Measurements from ENCODE around the gene RALGPS1.
A peak's percentile ranks its signal among the peaks of the same experiment; 100 is the strongest.

RALGPS1 gene

DNA sequence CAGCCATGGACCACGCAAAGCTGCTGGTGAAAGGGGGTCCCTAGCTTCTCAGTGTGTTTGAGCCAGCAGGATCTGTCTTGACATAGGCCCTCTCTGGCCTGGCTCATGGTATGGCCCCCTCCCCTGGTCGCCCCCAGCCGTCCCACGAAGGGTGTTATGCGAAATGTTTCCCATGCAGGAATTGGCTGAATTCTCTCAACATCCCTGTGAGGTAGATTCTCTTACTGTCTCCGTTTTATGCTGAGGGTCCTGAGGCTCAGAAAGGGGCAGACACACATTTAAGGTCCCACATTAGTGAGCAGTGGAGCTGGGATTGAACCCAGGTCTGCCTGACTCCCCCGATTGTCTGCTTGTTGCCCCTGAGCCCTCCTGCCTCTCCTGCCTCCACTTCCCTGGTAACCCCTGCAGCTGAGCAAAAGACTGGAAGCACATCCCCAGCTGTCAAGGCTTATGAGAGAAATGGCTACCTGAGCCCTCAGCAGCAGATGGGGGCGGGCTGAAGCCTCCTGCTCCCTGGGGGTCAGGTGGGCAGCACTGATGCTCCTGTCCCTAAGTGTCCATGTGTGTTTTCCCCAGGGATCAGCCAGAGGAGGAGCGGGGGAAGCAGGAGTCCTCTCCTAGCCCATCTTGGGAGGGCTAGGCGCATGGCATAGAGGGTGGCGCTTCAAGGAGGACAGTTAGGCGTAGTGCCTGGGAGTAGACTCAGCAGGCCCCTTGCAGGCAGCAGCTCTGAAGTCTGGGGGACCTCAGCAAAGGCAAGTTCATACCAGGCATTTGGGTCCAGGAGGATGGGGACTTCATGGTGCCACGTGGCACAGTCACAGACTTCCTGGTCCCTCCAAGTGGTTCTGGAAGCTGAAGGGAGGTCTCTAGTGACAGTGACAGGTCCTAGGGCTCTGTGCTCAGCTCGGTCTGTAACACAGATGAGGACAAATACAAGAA lies 301.0 kb downstream of the RALGPS1 start:
- DNase-seq, result no peak

DNA sequence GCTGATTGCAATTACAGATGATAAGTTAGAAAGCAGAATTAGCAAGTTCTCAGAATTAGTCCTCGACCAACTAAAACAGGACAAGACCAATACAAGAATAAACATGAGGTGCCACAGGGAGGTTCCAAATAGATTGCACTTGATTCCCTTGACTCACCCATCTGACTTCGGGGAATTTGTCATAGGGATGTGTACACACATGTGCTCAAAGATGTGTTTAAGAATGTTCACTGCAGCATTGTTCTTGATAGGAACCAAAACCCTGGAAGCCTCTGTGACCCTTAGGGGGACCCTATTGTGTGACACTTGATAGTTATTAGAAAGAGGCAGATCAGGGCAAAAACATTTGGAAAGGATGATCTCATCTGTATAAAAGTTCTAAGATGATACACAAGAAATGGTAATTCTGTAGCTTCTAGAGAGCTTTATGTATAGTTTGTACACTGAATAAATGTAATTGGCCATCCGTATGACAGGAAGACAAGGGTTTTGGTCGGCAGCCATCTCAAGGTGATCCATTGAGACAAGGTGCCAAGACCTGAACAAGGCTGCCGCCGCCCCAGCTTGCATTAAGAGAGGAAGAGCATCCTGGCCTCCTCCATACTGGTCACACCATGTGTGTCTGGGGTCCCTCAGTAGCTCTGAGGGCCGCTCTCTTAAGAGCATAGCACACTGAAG lies 301.8 kb downstream of the RALGPS1 start:
- no peak for DNase-seq

DNA sequence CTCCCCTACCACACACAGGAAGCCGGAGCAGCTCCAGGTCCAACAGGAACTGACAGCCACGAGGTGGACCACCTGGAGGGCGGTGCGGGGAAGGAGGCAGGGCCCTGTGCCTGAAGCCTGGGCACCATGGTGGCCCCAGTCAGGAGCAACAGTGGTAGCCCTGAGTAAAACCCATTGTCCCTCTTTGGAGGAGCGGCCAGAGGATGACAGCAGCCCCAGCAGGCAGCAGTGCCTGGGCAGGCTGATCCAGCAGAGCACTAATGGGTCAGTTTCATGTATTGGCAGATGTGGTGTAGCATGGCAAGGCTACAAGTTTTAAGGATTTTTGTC lies 302.3 kb downstream of the RALGPS1 start:
- DNase-seq, result no peak

DNA sequence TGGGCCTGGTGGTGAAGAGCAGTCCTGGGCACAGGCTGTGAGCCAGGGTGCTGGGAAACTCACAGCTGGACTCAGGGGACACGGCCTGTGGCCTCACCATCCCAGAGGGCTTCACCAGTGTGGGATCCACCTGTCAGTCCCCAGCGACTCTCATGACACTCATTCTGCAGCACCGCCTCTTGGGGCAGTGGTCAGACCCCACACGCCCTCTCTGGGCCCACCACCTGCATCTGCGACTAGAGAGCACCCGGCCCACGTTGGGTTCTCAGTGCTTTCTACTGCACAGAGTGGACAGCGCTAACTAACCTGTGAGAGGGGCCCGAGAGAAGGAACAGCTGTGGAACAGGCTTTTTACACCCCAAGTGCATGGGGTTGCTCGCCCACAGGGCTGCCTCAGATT lies 304.2 kb downstream of the RALGPS1 start:
- DNase-seq, result no peak

DNA sequence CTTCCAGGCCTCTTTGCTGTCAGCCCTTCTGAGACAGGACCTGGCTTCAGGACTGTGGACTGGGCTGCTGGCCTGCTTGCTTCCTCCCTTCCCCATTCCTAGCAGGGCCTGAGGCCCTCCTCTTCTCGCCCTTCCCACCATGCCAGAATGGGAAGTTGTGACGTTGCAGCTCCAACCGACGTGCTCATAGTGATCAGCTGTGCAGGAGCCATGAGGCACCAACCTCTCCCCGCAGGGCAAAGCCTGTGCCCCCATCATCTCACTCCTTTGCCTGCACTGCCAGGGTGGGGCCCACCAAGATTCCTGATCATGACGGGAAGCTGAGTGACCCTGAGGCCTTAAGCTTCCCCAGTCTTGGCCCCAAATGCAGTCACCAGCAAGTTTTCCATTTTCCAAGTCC lies 304.9 kb downstream of the RALGPS1 start:
- no peak for DNase-seq

DNA sequence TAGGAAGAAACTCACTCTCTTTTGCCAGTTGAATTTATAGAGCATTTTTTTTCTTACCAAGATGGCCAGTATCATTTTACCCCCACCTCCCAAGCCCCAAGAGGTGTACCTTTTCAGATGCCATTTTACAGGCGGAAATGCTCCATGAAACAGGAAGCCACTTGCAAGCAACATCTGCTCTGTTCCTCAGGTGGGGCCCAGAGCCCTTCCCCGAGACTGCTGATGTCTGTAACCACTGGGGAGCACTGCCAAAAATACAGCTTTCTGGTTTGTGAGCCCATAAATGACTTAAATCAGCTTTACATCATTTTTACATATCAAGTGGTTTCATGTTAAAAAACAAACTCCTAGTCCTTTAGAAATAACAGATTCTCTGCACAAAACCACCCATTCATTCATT lies 307.1 kb downstream of the RALGPS1 start:
- no peak for DNase-seq

DNA sequence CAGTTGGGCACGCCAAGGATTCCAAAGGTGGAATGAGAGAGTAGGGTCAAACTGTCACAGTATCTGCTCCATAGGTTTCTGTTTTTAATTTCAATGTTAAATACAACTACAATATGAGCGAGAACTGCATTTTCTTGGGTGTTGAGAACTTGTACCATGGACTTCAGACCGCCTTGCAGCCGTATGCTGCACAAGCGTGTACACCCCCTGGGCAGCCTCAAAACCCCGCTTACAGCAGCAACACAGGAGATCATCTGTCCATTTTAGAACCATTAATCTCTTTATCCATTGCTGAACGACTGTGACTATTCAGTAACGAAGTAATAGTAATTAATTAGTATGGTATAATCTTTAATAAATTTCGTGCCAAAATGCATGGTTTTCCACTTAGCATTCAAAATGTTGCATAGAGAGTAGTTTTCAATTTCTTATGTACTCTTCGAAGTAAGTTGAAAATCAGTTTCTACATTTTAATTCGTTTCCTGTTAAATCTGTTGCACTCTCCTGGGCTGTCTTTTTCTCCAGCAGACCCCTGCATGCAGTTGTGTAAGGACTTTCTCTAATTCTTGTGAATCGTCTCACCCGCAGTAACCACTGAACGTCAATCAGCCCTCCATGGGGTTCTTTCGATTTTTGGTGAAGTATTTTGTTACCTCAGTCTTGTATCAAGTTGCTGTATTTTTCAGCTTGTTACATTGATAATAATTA lies 308.0 kb downstream of the RALGPS1 start:
- no peak for DNase-seq

DNA sequence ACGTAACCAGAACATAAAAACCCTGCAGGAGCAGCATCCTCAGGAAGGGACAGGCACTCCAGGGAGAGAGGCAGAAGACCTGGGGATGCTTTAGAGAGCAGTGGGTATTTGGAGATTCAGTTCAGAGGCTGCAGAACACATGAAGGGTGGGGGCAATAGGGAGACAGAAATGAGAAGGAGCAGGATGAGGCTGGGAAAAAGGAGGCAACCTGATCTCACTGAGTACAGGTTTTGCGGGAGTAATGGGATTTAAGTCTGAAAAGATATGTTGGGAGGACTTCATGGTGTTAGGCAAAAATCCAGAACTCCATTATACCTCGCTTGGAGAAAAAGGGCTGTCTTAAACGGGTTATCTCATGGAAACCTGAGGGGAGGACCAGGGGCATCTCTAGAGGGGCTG lies 308.7 kb downstream of the RALGPS1 start:
- no peak for DNase-seq

DNA sequence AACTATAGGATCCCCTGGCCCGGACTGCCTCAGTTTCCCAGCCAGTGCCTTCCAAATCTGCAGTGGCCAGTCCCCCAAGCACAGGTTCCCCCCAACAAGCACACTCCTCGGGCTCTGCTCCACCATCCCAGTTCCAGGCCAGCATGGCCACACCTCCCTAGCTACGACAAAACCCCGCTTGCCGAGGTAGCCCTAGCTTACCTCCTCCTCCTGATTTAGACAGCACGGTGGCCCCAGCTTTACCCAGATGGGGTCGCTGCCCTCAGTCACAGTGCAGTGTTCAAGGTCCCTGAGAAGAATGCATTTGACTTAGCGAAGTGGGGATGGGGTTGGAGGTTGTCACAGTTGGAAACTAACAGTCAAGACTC lies 309.2 kb downstream of the RALGPS1 start:
- no peak for DNase-seq

DNA sequence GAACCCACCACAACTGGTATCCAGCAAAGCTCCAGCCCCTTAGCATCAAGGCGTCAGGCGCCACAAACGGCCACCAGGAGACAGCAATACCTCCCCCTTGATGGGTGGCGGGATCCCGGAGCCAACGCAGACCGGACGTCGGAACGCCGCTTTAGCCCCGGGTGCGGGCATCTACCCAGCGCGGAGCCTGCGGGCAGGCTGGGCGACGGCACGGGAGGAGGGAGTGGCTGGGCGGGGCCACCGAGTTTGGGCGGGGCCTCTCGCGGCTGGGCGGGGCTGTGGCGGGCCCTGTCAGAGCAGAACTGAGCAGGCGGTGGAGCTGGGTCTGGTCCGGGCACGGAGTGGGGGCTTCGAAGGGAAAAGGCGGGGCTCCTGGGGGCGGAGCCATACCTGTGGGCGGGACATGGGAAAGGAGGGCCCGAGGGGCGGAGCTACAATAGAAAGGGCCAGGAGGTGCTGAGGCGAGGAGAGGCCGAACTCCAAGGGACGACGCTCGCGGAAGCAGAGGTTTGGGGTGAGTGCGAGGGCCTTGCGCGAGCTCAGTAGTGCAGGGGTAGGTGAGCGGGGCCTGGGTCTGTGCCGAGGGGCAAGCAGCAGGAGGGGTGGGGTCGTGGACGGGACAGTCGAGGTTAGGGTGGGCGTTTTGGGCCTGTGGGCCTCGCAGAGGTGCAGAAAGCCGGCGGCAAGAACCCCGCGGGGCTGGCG lies 309.7 kb downstream of the RALGPS1 start:
- DNase-seq, result peak; percentile 6

DNA sequence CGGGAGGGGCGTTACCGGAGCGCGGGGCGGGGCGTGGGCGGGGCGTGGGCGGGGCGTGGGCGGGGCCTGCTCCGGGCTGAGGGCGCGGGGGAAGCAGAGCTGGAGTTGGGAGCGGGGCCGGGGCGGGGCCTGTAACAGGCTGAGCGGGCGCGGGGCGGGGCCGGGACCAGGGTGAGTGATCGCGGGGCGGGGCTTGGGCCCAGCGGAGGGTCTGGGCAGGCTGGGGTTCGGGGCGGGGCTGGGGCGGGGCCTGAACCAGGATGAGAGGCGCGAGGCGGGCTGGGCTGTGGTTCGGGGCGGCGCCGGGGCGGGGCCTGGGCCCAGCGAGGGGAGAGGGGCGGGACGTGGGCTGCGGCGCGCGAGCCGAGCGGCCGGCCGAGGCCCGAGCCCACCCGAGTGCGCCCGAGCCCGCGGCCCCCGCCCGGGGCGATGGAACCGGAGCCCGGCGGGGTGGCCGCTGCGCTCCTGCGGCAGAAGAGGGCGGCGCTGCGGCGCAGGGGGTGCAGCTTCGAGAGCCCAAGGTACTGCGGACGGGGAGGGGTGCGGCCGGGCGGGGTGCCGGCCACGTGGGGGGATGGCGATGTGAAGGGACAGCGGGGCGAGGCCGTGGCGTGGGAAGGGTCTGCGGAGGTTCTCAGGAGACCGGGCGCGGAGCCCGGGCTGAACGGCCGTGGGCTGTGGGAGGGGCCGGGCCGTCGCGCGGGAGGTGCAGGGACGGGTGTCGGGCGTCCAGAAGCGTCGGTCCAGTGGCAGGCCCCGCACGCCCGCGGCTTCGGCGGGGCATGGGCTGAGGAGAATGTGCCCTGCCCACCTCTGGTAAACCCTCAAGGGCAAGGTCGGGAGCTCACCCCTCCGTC lies 310.5 kb downstream of the RALGPS1 start:
- DNase-seq, result peak; percentile 4

DNA sequence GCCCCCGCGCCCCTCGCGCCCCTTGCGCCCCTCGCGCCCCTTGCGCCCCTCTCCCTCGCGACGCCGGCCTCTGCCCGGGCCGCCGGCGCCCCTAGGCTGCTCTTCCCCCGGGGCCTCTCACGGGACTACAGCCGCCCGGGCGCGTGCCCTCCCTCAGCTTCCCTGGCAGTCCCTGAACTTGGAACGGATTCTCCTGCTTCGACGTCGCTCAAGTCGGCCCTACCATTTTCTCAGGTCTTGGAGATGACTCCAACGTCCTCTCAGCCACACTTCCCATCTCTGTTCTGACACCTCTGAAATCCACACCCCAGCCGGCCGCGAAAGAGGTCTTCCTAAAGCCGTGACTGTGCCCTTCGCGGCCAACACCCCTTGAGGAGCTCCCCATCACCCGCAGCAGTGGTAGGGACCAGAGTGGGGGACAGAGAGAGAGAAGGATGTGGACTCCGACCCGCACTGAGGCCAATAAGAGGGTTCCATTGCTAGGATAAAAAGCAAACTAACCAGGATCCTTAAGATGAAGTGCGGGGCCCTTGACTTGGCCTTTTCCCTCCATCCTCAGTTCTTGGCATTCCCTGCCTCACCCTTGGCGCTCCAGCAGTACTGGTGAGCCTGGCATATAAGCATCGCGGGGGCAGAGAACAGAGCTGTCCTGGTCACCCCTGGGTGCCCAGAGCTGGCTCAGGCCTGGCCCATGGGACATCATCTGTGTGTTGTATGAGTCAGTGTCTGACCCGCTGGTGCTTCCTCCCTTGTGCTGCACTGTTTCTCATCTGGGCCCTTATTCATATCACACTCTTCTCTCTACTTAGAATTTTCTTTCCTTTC lies 311.4 kb downstream of the RALGPS1 start:
- DNase-seq, result no peak

DNA sequence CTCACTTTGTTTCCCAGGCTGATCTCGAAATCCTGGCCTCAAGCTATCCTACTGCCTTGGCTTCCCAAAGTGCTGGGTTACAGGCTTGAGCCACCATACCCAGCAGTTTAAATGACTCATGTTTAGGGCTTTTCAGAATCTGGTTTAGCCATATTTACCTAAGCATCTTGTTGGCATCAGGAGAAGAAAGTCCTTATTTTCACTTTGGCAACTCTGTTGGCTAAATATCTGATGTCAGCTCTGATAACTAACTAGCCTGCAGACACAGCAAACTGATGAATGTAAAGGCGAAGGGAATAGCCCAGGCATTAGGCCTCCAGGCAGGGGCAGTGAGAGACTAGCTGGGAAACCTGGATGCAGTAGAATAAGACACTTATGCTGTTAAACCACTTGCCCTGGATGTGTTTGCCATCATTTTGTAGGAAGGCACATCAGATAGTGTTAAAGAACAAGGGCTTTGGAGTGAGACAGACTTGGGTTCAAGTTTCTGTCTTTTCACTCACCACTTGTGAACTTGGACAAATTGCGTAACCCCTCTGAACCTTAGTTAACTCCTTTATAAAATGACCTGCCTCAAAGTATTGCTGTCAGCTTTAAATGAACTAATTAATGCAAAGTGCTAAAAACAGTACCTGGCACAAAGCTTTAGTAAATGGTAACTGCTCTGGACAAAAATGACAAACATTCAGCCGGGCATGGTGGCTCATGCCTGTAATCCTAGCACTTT lies 315.3 kb downstream of the RALGPS1 start:
- no peak for DNase-seq

DNA sequence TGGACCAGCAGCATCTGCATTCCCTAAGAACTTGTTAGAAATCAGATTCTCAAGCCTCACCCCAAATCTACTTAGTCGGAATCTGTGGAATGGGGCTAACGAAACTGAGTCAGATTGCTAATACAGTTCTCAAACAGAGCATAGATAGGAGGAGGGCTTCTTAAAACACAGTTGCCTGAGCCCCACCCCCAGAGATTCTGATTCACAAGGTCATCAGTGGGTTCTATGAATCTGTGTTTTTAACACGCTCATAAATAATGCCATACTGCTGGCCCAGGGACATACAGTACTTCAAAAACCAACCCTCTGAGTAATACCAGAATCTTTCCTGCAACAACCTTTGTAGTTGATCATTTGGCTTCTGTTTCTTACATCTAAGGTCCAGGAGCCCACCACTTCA lies 317.1 kb downstream of the RALGPS1 start:
- DNase-seq, result no peak

DNA sequence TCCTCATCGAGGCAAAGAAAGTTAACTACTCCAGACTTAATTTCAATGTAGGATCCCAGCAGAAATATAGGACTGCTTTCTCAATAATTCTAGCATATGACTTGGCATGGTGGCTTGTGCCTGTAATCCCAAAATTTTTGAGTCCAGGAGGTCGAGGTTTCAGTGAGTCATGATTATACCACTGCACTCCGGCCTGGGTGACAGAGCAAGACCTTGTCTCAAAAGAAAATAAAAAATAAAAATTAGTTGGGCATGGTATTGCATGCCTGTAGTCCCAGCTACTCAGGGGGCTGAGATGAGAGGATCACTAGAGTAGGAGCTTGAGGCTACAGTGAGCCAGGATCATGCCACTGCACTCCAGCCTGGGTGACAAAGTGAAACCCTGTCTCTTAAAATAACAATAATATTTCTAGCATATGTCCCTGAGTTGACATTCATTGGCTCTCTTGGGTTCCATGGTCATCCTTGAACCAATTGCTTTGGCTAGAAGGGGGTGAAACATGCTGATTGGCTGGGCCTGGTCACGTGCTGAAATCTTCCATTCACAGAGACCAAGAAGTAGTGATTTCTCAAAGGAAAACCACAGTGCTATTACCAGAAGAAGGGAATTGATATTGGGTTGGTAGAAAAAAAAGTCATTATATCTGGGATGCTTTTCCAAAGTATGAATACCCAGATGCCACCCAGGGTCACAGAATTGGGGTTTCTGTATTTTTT lies 318.4 kb downstream of the RALGPS1 start:
- no peak for DNase-seq

DNA sequence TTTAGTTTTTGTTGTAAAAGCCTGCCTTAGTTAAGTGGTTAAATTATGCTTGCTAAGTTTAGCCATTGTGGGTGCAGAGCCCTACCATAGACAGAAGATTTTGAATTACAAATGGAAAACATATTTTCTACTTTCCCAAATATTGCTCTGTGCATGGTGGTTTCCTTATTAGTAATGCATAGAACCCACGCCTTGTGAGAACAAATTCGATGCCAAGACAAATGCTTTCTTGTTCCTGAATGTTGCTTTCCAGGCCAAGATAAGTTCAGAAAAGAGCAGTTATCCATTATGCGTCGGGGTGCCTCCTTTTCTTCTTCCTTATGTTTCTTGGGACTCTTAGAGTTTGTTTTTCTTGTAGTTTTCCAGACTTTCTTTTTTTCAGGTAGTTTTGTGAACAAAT lies 319.0 kb downstream of the RALGPS1 start:
- DNase-seq, result no peak

DNA sequence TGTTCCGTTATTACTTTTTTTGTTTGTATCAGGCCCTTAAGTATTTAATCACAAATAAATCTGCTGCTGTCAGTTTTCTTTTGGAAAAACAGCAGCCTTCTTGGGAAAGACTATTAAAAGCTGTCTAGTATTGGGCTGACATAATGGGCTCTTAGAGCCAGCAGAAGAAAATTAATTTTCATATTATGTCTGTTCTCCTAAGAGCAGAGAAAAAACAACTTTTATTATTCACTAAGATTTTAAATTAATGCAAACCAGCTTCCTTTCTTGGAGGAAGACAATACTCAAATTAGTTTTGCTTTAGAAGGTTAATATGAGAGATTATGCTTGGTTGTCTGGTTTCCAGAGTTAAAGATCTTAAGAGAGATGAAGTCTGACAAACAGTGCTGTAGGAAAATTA lies 319.4 kb downstream of the RALGPS1 start:
- DNase-seq, result no peak

DNA sequence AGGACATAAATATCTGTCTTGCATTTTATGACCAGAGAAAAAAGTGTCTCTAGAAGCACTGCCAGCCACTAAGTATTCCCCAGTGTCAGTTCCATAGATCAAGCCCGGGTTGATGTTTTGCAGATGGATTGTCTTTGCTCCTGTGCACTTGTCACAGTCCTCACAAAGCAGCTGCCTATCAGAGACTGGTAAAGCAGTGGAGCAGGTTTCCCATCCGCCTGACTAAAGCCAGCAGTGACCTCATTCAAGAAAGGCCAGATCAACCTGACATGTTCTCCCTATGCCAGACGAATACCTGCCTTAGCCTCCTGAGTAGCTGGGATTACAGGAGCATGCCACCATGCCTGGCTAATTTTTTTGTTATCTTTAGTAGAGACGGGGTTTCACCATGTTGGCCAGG lies 323.2 kb downstream of the RALGPS1 start:
- no peak for DNase-seq

DNA sequence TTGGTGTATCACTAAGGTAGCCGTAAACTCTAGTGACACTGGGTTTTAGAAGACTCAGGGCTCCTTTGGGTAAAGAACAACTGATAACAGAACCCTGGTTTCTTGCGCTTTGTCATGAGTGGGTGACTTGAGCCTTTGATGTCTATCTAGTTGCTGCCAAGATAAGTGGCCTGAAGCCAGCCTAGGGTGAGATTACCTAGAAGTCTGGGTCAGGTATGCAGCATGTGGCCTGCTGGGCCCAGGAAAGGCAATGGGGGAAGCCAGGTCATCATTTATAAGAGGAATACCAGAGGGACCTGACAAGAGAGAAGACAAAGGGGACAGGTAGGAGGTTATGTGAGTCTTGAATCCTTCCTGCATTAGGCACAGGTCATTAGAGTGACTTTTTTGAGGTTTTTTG lies 326.8 kb downstream of the RALGPS1 start:
- no peak for DNase-seq

Measured in NCI-H2081 treated with DMSO at 0.1 percent for 48 hours (cell line).